Loucy (cell line): ENCODE data around the gene POPDC3.
"Not testable (repeated sequence)": the region's sequence is repeated elsewhere in the genome, so short reads cannot be mapped to it uniquely, and the experiment has no call there.

Experiments
- H2AFZ ChIP-seq: fragments of 200-600 bp; sonication (generic); 2 replicates; pipeline ENCODE4 v1.6.0; 2016; ENCODE audit warnings: antibody characterized with exemption, mild to moderate bottlenecking, low read length, moderate library complexity
- H3F3A ChIP-seq: fragments of 200-600 bp; 2 replicates; pipeline ENCODE4 v1.6.0; 2016; ENCODE audit warnings: antibody characterized with exemption, low read depth, mild to moderate bottlenecking
- H3K27me3 ChIP-seq: fragments of 200-600 bp; sonication (generic); 2 replicates; pipeline ENCODE4 v1.6.1; 2014; ENCODE audit warnings: low read length, mild to moderate bottlenecking; ENCODE audit not compliant: insufficient read depth, poor library complexity, severe bottlenecking
- H3K36me3 ChIP-seq: fragments of 200-600 bp; sonication (generic); 2 replicates; pipeline ENCODE4 v1.6.1; 2016; ENCODE audit warnings: low read length; ENCODE audit not compliant: insufficient read depth
- H3K4me1 ChIP-seq: fragments of 200-600 bp; sonication (generic); 2 replicates; pipeline ENCODE4 v1.5.1; 2014; ENCODE audit warnings: low read length, mild to moderate bottlenecking; ENCODE audit not compliant: insufficient read depth, poor library complexity, severe bottlenecking
- H3K4me2 ChIP-seq: fragments of 200-600 bp; sonication (generic); 2 replicates; pipeline ENCODE4 v1.6.0; 2014; ENCODE audit warnings: antibody characterized with exemption, low read length, low read depth, mild to moderate bottlenecking; ENCODE audit not compliant: poor library complexity, severe bottlenecking
- H3K4me3 ChIP-seq: fragments of 200-600 bp; sonication (generic); 2 replicates; pipeline ENCODE4 v1.5.1; 2014; ENCODE audit warnings: low read length, mild to moderate bottlenecking, mixed read lengths; ENCODE audit not compliant: poor library complexity, severe bottlenecking
- H3K79me2 ChIP-seq: fragments of 200-600 bp; sonication (generic); 2 replicates; pipeline ENCODE4 v1.6.1; 2014; ENCODE audit warnings: low read length; ENCODE audit not compliant: insufficient read depth
- H3K9ac ChIP-seq: fragments of 200-600 bp; sonication (generic); 2 replicates; pipeline ENCODE4 v1.6.0; 2014; ENCODE audit warnings: mild to moderate bottlenecking, low read depth, low read length, moderate library complexity; ENCODE audit not compliant: poor library complexity, severe bottlenecking
- H3K9me2 ChIP-seq: fragments of 200-600 bp; sonication (generic); replicated peaks from 2 replicates; pipeline ENCODE4 v1.6.1; 2016; ENCODE audit warnings: low read depth, low read length, mixed read lengths
- H3K9me3 ChIP-seq: fragments of 200-600 bp; sonication (generic); 2 replicates; pipeline ENCODE4 v1.6.1; 2014; ENCODE audit warnings: mild to moderate bottlenecking, antibody characterized with exemption, low read length, low read depth; ENCODE audit not compliant: insufficient read depth
- H4K20me1 ChIP-seq: fragments of 200-600 bp; sonication (generic); 2 replicates; pipeline ENCODE4 v1.6.0; 2014; ENCODE audit warnings: antibody characterized with exemption, low read length, mild to moderate bottlenecking; ENCODE audit not compliant: insufficient read depth, poor library complexity, severe bottlenecking
- EZH2phosphoT487 ChIP-seq: fragments of 200-600 bp; IDR thresholded peaks from 2 replicates; pipeline ENCODE4 v1.6.1; 2018; ENCODE audit warnings: antibody characterized with exemption, mild to moderate bottlenecking, moderate library complexity, borderline replicate concordance
- TF ChIP-seq, protein P1 (sequence below): fragments of 200-600 bp; sonication (generic); conservative IDR thresholded peaks from 2 replicates; pipeline ENCODE4 v1.5.1; 2014; ENCODE audit warnings: mild to moderate bottlenecking, antibody characterized with exemption, low read length

POPDC3 gene

DNA sequence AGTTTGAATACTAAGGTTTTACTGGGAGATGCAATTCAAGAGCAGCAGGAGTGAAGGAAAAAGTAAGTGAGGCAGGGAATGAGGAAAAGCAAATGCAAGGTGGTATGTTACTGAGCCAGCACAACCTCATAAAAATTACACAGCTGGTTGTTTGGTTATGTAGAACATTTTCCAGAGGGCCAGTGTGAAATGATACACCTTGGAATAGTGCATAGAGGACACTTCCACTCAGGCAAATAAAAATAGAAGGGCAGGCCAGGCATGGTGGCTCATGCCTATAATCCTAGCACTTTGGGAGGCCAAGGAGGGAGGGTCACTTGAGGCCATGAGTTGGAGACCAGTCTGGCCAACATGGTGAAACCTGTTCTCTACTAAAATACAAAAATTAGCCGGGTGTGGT, 43.4 kb upstream of the POPDC3 start:
- Histone ChIP-seq H3K4me1 (no peaks in the 10 kb centered on the region), H2AFZ (no peak overlapping the region), H3F3A (no peaks in the 10 kb centered on the region), H3K36me3 (no peaks in the 10 kb centered on the region), H3K4me3 (no peak overlapping the region), H3K9me3 (no peaks in the 10 kb centered on the region), H3K79me2 (no peaks in the 10 kb centered on the region), H3K9me2 (no peaks in the 10 kb centered on the region), H3K27me3 (no peaks in the 10 kb centered on the region), H3K9ac (no peak overlapping the region), H4K20me1 (no peaks in the 10 kb centered on the region), H3K4me2 (no peak overlapping the region)
- TF ChIP-seq, protein P1, sequence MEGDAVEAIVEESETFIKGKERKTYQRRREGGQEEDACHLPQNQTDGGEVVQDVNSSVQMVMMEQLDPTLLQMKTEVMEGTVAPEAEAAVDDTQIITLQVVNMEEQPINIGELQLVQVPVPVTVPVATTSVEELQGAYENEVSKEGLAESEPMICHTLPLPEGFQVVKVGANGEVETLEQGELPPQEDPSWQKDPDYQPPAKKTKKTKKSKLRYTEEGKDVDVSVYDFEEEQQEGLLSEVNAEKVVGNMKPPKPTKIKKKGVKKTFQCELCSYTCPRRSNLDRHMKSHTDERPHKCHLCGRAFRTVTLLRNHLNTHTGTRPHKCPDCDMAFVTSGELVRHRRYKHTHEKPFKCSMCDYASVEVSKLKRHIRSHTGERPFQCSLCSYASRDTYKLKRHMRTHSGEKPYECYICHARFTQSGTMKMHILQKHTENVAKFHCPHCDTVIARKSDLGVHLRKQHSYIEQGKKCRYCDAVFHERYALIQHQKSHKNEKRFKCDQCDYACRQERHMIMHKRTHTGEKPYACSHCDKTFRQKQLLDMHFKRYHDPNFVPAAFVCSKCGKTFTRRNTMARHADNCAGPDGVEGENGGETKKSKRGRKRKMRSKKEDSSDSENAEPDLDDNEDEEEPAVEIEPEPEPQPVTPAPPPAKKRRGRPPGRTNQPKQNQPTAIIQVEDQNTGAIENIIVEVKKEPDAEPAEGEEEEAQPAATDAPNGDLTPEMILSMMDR: no peak
- TF ChIP-seq EZH2phosphoT487: no peak

DNA sequence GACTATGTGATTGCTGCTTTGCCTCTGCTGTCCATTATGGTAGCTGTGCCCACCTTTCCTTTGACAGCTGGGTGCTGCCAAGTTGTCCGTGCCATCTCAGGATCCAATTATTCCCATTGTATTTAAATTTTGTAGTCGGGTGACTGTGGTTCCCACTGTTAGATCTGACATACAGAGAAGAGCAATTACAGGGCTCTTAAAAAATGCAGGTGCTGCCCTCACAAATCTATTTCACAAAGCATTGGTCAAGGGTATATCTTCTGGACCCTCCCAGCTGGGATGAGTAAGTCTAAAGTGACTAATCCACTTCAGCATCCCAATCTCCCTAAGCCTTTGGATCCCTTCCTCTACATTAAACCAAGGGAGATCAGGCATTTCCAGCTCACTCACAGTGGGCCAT, 41.4 kb upstream of the POPDC3 start:
- not testable (repeated sequence) for H3K9me2 ChIP-seq, H4K20me1 ChIP-seq, H2AFZ ChIP-seq, H3K27me3 ChIP-seq, H3K9me3 ChIP-seq, H3F3A ChIP-seq, H3K4me3 ChIP-seq, H3K4me2 ChIP-seq, H3K36me3 ChIP-seq, H3K79me2 ChIP-seq, H3K4me1 ChIP-seq, H3K9ac ChIP-seq

DNA sequence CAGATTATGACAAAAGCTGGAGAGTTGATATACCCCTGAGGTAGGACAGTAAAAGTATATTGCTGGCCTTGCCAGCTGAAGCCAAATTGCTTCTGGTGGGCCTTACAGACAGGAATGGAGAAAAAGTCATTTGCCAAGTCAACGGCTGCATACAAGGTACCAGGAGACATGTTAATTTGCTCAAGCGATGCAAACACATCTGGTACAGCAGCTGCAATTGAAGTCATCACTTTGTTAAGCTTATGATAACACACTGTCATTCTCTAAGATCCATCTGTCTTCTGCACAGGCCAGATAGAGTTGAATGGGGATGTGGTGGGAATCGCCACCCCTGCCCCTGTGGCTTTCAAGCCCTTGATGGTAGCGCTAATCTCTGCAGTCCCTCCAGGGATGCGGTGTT, 40.4 kb upstream of the POPDC3 start:
- Histone ChIP-seq H4K20me1 (no peaks in the 10 kb centered on the region), H3F3A (no peaks in the 10 kb centered on the region), H3K4me1 (no peaks in the 10 kb centered on the region), H3K9me3 (no peaks in the 10 kb centered on the region), H3K4me2 (no peak overlapping the region), H2AFZ (no peak overlapping the region), H3K79me2 (no peaks in the 10 kb centered on the region), H3K9ac (no peak overlapping the region), H3K27me3 (no peaks in the 10 kb centered on the region), H3K9me2 (no peaks in the 10 kb centered on the region), H3K4me3 (no peak overlapping the region), H3K36me3 (no peaks in the 10 kb centered on the region)
- TF ChIP-seq, protein P1: no peak
- no peak for TF ChIP-seq EZH2phosphoT487

DNA sequence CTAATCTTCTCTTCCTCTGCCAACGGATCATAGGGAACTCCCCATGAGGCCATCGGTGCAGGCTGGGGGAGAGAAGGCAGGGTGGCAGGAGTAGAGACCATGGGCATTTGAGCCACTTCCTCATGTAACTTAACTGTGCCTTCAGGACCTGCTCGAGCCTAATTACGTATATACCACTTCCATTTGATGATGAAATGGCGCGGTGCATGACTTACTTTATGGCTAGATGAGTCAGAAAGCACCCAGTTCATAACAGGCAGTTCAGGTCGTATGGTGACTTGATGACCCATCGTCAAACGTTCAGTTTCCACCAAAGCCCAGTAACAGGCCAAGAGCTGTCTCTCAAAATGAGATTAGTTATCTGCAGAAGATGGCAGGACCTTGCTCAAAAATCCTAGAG, 39.4 kb upstream of the POPDC3 start:
- not testable (repeated sequence) for H3K9me3 ChIP-seq, H3K4me1 ChIP-seq, H3K36me3 ChIP-seq, H3K27me3 ChIP-seq, H4K20me1 ChIP-seq, H3K4me3 ChIP-seq, H3K4me2 ChIP-seq, H3K9ac ChIP-seq, H3K79me2 ChIP-seq, H3K9me2 ChIP-seq, H2AFZ ChIP-seq, H3F3A ChIP-seq
